ENCODE data around the gene BCO2. TPM values are rescaled to one million over a fixed set of nuclear protein-coding genes. Genes with fewer than 3 reads are reported as not detected.

The BCO2 gene
- total RNA-seq, 1 donor from 2014 or later = 169 TPM

- H3K4me3 ChIP-seq = no peak overlapping the region
- peaks cover 22% of the 10 kb centered on the region for H3K4me1 ChIP-seq
- peak overlapping the region; percentile 86 for H3K27ac ChIP-seq (replicated peaks)
- H3K36me3 ChIP-seq = no peaks in the 10 kb centered on the region
- H3K9me3 ChIP-seq (replicated peaks) = no peaks in the 10 kb centered on the region
- no peaks in the 10 kb centered on the region for H3K27me3 ChIP-seq (ENCODE audit: low read depth)
- TF ChIP-seq, protein P1, sequence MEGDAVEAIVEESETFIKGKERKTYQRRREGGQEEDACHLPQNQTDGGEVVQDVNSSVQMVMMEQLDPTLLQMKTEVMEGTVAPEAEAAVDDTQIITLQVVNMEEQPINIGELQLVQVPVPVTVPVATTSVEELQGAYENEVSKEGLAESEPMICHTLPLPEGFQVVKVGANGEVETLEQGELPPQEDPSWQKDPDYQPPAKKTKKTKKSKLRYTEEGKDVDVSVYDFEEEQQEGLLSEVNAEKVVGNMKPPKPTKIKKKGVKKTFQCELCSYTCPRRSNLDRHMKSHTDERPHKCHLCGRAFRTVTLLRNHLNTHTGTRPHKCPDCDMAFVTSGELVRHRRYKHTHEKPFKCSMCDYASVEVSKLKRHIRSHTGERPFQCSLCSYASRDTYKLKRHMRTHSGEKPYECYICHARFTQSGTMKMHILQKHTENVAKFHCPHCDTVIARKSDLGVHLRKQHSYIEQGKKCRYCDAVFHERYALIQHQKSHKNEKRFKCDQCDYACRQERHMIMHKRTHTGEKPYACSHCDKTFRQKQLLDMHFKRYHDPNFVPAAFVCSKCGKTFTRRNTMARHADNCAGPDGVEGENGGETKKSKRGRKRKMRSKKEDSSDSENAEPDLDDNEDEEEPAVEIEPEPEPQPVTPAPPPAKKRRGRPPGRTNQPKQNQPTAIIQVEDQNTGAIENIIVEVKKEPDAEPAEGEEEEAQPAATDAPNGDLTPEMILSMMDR (IDR thresholded peaks at IDR 0.05; ENCODE audit: borderline replicate concordance) = no peak
- intact Hi-C loops (cut with micrococcal nuclease) = loop anchor here (10.0 kb wide), 1 partner anchor 58 kb away; no protein-coding TSS in a partner anchor
- DNase-seq = no peak
Observed at GRCh38 chr11:112173152-112173551, 2.2 kb upstream of the BCO2 start.

- Histone ChIP-seq H3K9me3 (replicated peaks) (no peaks in the 10 kb centered on the region), H3K4me3 (peak overlapping the region; percentile 65), H3K4me1 (peaks cover 36% of the 10 kb centered on the region), H3K36me3 (peaks cover 6% of the 10 kb centered on the region), H3K27ac (replicated peaks) (peak overlapping the region; percentile 86), H3K27me3 (ENCODE audit: low read depth) (no peaks in the 10 kb centered on the region)
- DNase-seq = no peak
- TF ChIP-seq, protein P1 (IDR thresholded peaks at IDR 0.05; ENCODE audit: borderline replicate concordance) = no peak
- intact Hi-C loops (cut with micrococcal nuclease) = loop anchor here (10.0 kb wide), 1 partner anchor 61 kb away; no protein-coding TSS in a partner anchor
Observed at GRCh38 chr11:112175599-112175952, 264 bp downstream of the BCO2 start.

DNA sequence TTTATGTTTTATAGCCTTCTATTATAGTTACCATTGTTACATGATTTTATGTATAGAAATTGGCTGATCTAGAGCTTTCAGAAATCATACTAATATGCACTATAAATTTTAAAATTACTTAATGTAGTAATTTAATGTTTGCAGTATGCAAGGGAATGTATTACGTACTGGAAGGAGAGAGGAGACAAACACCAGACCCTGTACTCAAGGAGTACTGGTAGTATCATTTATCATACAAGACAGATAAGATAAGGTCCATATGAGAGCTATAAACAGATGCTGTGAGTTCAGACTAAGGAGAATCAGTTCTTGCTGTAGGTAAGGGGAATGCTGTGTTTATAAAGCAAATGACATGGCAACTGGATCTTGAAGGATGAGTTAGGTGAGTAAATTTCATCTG is 765 bp downstream of the BCO2 start:
- intact Hi-C loops (cut with micrococcal nuclease) = loop anchor here (10.0 kb wide), 1 partner anchor 61 kb away; no protein-coding TSS in a partner anchor
- TF ChIP-seq, protein P1 (IDR thresholded peaks at IDR 0.05; ENCODE audit: borderline replicate concordance) = no peak
- H3K4me1 ChIP-seq = peaks cover 36% of the 10 kb centered on the region

GRCh38 chr11:112177589-112177988 is 2.3 kb downstream of the BCO2 start:
- H3K36me3 ChIP-seq = peaks cover 6% of the 10 kb centered on the region
- TF ChIP-seq, protein P1 (IDR thresholded peaks at IDR 0.05; ENCODE audit: borderline replicate concordance) = no peak
- no peaks in the 10 kb centered on the region for H3K9me3 ChIP-seq (replicated peaks)
- H3K27ac ChIP-seq (replicated peaks) = peak overlapping the region; percentile 86
- intact Hi-C loops (cut with micrococcal nuclease) = loop anchor here (10.0 kb wide), 1 partner anchor 63 kb away; no protein-coding TSS in a partner anchor
- peak overlapping the region; percentile 65 for H3K4me3 ChIP-seq
- H3K4me1 ChIP-seq = peaks cover 36% of the 10 kb centered on the region
- no peak for DNase-seq
- no peaks in the 10 kb centered on the region for H3K27me3 ChIP-seq (ENCODE audit: low read depth)

More for the DNA sequence above, 765 bp downstream of the BCO2 start:
- Histone ChIP-seq H3K27me3 (ENCODE audit: low read depth) (no peaks in the 10 kb centered on the region), H3K36me3 (peaks cover 6% of the 10 kb centered on the region), H3K9me3 (replicated peaks) (no peaks in the 10 kb centered on the region), H3K4me3 (peak overlapping the region; percentile 65), H3K27ac (replicated peaks) (peak overlapping the region; percentile 86)
- DNase-seq = no peak

GRCh38 chr11:112178428-112178827 is 3.1 kb downstream of the BCO2 start:
- TF ChIP-seq, protein P1 (IDR thresholded peaks at IDR 0.05; ENCODE audit: borderline replicate concordance) = no peak
- Histone ChIP-seq H3K36me3 (peaks cover 6% of the 10 kb centered on the region), H3K9me3 (replicated peaks) (no peaks in the 10 kb centered on the region), H3K27me3 (ENCODE audit: low read depth) (no peaks in the 10 kb centered on the region), H3K4me1 (peaks cover 28% of the 10 kb centered on the region), H3K27ac (replicated peaks) (peak overlapping the region; percentile 86), H3K4me3 (peak overlapping the region; percentile 65)
- no peak for DNase-seq
- intact Hi-C loops (cut with micrococcal nuclease) = loop anchor here (10.0 kb wide), 1 partner anchor 64 kb away; no protein-coding TSS in a partner anchor

Data from left ventricle myocardium inferior (tissue), 1 donor.